Muscle of back (tissue), 11 donors: ENCODE results near the gene PRSS16. TPM values are rescaled to one million over a fixed set of nuclear protein-coding genes. Genes with fewer than 3 reads are reported as not detected.
A peak's percentile ranks its signal among the peaks of the same experiment; 100 is the strongest.
"Not testable (repeated sequence)": the region's sequence is repeated elsewhere in the genome, so short reads cannot be mapped to it uniquely, and the experiment has no call there.

ENCODE experiments used
- DNase-seq, 3 donors: peaks; one replicate each; pipeline versions ENCODE4 v3.0.0 to v3.0.0-alpha.2; 2013
- polyA plus RNA-seq, 10 donors: library from polyadenylated mRNA; unstranded; fragments of 120-200 nt; gene quantifications; one replicate each; pipeline ENCODE4 v1.2.1, GENCODE V29; 2013; ENCODE audit not compliant: insufficient read length in 10 of 10

The PRSS16 gene
- polyA plus RNA-seq, 10 donors = 0.08 to 2.2 (median 0.31) TPM; not detected in 2

DNA sequence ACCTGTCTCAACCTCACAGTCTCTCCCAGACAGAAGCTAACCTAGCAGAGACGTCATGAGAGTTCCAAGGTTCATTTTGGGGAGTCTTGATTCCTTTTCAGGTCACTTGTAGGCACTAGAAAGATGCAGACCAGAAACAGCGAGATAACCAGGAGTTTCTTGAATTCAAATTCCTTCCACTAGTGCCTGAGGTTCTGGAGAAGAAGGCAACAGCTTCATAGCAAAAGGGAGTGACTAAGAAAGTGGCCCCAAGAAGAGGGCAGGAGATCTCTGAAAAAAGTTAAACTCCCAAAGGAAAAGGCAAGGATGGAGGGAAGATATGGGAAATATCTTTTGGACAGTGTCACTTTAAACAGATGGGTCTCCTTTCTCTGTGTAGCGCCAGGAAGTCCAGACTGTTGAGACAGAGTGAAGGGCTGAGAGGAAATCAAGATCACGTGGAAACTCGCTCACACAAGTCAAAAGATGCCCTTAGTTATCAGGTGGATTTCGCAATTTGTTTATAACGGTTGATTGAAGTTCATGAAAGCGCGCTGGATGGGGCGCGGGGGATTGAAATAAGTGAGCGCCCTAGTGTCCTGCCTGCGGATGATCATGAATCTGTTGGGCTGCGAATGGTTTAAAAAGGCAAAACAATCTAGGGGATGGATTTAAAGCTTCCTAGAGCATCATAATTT is 4.8 kb upstream of the PRSS16 start:
- no peak for DNase-seq

DNA sequence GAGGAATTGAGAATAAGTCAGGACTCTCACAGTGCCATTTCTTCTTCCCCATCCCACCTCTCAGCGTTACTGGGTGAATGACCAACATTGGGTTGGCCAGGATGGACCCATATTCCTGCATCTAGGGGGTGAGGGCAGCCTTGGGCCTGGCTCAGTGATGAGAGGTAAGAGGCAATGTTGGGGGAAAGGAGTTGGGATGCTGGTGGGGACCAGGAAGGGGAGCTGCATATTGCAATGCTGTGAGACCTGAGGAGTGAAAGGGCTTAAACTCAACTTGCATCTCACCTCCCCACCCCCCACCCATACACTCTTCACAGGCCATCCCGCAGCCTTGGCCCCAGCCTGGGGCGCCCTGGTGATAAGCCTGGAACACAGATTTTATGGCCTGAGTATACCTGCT is 1.3 kb downstream of the PRSS16 start:
- no peak for DNase-seq

DNA sequence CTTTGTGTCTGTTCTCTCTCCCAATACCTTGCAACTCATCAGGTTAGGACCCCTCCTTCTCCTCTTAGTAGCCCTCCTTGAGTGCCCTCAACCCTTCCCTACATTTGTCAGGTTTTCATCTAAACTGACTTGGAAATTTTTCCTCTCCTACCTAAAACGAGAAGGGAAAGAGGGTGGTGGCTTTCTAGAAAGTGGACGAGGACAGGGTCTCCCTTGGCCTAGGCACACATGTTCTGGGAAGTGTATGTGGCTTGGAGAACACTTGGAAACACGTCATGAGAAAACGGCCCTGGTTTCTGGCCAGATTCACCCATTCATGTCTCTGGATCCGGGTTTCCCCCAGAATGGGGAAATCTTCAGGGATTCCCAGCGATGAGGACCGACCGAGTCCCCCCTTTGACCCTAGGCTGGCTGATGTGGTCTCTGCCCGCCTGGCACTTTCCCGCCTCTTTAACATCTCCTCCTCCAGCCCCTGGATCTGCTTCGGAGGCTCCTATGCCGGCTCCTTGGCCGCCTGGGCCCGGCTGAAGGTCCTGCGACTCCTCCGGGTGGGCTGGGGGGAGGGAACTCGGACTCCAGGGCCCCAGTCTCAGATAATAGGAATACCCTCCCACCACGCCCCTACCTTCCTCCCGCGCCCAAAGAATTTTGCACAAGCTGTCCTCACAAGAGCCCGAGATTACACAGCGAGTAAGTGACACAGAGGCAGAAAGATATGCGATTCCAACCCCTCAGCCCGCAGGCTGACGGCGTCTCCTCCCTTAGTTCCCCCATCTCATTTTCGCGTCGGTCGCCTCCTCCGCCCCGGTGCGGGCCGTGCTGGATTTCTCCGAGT is 3.0 kb downstream of the PRSS16 start:
- peak in 1 of 3 donors; percentile 5 for DNase-seq

DNA sequence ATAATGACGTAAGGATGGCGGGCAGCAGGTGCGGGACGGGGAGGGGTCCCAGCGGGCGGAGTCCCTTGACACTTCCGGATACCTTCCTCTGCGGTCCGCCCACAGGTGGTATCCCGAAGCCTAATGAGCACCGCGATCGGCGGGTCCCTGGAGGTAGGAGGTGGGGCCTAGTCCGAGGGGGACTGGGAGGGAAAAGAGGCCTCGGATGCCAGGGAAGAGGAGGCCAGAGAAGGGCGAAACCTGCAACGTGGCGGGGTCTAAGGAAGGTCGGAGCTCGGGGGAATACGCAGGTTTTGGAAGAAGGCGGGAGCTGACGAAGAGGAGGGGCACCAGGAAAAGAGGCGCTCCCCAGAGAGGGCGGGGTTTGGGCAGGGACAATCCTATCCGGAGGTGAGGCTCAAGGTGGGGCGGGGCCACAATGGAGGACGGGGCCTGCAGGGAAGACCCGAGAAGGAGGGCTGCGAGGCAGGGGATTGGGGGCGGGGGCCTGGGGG is 3.7 kb downstream of the PRSS16 start:
- DNase-seq = peak in 1 of 3 donors; percentile 33

DNA sequence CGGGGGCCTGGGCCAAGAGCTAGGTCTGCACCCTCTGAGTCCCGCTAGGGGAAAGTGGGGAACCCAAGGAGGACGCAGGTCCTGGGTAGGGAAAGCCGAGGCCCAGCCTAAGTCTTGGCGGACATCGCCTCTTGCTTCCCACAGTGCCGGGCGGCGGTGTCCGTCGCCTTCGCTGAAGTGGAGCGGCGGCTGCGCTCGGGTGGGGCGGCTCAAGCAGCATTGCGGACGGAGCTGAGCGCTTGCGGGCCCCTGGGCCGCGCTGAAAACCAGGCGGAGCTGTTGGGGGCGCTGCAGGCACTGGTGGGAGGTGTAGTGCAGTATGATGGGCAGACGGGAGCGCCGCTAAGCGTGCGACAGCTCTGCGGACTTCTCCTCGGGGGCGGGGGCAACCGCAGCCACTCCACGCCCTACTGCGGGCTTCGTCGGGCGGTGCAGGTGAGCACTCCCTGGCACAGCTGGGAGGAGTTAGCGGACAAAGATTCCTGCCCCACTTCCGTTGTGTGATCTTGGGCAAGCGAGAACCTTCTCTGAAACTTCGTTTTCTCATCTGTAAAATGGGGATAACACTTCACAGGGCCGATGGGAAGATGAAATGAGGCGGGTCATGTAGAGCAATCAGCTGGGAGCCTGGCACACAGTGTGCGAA is 4.2 kb downstream of the PRSS16 start:
- DNase-seq = peak in 1 of 3 donors; percentile 47

DNA sequence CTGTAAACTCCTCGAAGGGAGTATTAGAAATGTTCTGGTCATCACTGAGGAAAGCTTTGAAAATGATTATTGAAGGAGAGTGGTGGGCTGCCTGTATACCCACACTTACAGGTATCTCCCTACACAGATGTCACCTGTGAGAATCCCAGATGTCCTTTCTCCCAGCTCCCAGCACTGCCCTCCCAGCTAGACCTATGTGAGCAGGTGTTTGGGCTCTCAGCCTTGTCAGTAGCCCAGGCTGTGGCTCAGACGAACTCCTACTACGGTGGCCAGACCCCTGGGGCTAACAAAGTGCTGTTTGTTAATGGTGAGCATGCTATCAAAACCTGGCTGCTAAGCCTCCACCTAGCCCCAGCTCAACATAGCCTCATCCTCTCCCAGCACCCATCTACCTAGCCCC is 7.1 kb downstream of the PRSS16 start:
- DNase-seq = no peak

DNA sequence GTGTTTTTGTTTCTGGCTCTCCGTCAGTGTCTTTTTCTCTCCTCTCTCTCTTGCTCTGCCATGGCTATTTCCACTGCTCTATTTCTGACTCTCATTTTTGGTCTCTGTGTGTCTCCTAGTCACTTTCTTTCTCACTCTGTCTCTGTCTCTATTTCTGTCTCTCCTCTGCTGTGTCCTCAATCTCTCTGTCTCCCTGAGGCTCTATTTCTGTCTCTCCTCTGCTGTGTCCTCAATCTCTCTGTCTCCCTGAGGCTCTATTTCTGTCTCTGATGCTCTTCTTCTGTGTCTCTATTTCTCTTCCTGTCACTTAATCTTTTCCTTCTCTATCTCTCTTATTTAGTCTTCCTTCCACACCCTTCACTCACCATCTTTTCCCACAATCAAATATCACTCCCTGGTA is 8.4 kb downstream of the PRSS16 start:
- no peak for DNase-seq

DNA sequence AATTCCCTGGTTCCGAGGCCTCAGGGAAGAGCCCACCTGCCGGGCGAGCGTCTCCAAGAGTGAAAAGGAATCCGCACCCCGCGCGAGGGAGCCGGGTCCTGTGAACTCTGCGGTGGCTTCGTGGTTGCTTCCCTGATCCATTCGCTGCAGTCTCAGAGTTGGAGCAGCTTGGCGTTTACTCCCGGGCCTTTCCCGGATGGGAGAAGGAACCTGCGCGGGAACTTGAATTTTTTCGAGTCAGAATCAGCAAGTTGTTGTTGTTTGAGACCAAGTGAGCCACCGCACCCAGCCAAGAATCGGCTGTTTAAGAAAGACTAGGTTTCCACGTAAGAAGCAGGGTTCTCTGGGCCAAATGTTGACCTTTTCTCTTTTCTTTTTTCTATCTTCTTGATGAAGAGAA is 12.9 kb downstream of the PRSS16 start:
- no peak for DNase-seq

DNA sequence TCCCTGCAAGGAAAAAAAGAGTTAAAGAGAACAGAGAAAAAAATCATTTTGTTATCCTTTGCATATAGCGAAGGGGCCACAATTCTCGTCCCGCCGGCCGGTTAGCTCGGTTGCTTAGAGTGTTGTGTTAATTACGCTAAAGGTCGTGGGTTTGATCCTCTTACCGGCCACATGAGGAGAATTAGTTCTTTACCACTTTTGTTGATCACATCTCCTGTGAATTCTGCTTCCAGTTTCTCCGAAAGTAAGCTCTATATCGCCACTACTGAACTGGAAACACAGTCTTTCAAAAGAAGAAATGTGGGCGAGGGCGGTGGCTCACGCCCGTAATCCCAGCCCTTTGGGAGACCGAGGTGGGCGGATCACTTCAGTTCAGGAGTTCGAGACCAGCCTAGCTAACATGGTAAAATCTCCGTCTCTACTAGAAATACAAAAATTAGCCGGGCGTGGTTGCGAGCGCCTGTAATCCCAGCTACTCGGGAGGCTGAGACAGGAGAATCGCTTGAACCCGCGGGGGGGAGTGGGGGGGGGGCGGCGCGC is 13.4 kb downstream of the PRSS16 start:
- no peak for DNase-seq

DNA sequence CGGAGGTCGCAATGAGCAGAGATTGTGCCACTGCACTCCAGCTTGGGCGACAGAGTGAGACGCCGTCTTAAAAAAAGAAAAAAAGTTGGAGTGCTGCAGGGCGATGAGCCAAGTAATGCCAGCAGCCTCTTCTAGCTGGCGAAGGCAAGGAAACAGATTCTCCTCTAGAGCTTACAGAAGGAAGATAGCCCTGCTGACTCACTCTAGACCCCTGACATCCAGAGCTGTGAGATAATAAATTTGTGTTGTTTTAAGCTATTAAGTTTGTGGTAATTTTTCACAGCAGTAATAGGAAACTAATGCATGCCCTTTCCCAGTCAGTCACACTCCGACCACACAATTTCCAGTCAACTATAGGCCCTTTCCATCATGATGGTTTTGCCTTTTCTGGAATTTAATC is 16.4 kb downstream of the PRSS16 start:
- no peak for DNase-seq

DNA sequence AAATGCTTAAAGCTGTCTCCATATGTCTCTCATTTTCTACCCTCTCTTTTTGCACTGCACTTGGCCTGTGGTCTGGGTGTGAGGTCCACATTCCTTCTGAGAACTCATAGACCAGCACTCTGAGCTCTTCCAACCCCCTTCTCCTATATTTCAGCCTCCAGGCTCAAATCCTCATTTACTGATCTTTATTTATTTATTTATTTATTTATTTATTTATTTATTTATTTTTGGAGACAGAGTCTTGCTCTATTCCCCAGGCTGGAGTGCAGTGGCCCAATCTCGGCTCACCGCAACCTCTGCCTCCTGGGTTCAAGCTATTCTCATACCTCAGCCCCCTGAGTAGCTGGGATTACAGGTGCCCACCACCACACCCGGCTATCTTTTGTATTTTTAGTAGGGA is 19.5 kb downstream of the PRSS16 start:
- not testable (repeated sequence) for DNase-seq

DNA sequence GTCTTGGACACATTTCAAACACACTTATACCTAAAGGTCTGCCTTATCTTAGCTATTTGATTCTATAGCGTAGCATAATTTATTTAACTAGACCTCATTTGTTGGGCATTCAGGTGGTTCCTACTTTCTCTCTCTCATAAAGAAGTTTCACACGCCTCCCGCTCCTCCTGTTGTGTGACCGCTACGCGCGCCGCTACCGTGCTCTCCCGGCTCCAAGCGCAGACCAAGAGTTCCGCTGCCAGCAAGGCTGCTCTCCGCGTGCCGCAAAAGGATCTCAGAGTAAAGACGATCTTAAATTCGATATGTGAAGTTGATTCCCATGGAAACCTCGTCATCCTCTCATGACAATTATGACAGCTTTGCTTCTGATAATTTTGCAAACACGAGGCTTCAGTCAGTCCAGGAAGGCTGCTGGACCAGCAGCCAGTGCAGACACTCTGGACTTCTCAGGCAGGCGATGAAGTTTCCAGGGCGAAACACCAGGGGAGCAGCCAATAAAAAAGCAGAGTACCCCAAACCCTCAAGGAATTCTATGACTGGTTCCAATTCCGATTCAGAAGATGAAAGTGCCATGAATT is 20.4 kb downstream of the PRSS16 start:
- DNase-seq = no peak

DNA sequence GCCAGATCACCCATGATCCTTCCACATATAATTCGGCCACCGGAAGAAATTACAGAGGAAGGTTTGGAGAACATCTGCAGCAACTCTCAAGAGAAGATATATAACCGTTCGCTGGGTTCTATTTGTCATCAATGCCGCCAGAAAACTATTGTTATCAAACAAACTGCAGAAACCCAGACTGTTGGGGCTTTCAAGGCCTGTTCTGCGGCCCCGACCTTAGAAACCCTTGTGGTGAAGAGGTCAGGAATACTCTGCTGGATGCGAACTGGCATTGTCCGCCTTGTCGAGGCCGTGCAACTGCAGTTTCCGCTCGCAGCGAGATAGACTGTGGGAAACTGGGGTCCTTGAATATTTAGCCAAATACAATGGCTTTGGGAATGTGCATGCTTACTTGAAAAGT is 21.3 kb downstream of the PRSS16 start:
- DNase-seq = no peak

DNA sequence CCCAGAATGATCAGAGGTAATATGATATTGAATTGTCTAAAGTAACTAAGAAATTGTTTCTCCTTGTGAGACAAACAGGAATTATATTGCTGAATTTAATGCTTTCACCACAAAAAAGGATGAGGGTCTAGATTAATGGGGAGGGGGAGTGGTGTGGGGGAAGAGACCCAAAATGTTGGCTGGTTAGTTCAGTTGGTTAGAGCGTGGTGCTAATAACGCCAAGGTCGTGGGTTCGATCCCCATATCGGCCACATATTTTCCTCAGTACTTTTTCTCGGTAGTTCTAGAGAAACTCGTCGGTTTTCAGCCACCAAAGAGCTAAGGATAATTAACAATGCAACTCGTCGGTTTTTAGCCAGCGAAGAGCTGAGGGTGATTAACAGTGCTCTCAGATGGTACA is 26.3 kb downstream of the PRSS16 start:
- no peak for DNase-seq

DNA sequence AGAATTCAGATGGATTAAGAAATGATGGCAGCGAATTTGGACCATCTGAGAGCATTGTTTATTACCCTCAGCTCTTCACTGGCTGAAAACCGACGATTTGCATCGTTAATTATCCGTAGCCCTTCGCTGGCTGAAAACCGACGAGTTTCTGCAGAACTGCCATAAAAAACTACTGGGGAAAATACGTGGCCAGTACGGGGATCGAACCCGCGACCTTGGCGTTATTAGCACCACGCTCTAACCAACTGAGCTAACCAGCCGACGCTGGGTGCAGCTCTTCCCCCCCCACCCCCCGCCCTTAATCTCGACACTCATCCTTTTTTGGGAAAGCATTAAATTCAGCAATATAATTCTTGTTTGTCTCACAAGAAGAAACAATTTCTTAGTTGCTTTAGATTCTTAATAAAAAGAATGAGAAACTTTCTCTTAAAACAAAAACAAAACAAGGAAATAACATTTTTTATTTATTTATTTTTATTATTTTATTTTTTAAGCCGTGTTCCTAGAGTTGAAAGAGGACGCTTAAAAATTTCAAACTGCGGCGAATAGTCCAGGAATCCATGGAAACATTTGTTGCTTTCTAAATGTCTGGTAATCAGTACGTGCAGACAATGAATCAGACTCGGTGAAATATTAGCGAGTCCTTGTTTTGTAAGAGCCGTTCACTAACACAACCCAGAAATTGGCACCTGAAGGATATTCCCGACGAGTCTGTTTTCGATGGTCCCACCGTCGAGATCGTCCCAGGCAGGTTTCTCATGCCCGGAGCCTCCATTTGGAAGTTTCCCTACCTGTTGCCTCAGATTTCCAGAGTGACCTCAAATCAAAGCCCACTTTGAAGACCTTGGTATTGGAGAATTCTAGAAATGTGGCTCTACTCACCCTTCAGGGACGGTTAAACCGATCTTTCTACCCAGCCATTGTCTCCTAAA is 27.8 kb downstream of the PRSS16 start:
- no peak for DNase-seq

DNA sequence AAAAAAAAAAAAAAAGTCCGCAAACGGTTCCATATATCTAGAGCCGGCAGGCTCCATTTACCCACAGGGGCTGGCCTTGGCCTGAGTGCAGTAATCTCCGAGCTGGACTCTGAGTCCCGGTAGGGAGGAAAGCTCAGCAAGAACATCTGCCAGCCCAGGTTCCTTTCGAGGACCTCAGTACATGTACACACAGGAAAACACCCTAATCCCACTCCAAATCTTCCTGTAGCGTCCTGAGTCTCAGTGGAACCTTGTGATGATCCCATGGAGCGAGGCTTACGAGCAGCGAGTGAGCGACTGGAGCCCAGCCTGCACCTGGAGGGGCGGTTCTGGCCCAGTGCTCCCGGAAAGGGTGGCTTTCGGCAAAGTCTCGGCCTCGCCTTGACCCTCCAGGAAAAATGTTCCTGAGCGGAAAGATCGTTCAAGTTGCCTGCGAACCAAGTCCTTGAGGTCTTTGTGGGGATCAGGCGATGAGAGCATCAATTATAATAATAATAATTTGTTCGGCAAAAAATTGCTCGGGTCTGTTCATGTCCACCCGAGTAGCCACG is 32.1 kb downstream of the PRSS16 start:
- DNase-seq = peak in 1 of 3 donors; percentile 8

DNA sequence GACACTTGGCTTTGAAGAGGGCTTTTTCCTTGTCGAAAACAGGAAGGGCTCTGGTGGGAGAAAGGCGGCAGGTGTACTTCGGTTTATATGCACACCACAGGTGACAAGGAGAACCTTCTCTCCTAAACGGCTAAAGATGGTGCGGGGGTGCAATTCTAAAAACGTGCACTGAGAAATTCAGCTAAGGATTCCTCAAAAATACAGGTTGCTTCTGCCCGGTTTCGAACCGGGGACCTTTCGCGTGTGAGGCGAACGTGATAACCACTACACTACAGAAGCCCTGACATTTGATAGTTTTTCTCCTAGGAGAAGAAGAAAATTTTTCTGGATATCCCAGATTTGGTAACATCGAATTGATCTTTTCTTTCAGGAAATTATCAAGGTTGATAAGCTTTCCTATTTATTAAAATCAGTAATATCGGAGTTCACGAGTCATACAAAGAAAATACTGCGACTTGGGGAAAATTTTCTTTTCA is 32.6 kb downstream of the PRSS16 start:
- peak in 1 of 3 donors; percentile 44 for DNase-seq

DNA sequence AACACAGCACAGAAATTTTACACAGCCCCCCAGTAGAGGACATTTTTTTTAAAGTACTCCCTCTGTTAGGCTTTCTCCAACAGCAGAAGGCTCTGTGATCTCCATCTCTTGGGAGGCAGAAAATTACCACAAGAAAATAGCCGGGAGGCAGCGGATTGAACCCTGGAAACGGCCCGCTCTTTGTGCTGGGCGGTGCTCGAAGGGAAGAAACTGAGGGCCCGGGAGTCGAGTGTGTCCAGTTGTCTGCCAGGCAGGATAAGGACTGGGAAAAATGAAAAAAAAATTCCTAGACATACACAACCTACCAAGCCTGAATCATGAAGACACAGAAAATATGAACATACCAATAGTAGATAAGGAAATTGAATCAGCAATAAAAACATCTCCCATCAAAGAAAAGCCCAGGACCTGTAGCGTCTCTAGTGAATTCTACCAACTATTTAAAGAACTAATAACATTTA is 33.1 kb downstream of the PRSS16 start:
- no peak for DNase-seq

DNA sequence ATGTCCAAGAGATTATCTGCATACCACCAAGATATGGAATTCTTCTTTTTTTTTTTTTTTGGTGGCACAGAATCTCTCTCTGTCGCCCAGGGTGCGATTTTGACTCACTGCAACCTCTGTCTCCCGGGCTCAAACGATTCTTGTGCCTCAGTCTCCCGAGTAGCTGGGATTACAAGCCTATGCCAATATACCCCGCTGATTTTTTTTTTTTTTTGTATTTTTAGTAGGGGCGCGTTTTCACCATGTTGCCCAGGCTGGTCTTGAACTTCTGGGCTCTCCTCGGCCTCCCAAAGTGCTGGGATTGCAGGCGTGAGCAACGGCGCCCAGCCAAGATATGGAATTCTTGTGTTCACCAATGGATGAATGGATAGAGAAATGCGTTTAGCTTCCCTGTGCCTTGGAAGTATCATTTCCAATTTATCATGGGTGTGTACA is 33.6 kb downstream of the PRSS16 start:
- no peak for DNase-seq

DNA sequence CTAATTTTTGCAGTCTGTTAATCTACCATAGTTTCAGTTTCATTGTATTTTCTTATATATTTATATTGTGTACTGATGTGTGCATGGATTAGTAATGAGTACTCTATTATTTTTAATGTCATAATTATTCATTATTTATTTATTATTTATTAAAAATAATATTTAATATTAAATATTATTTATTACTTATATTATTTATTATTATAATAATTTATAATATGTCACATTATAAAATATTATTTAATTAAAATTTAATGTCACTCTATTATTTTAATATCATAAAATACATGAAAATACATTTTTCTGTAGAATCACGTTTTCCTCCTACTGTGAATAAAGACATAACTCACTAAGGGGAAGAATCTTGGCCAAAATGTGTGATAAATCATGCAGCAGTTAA is 34.1 kb downstream of the PRSS16 start:
- DNase-seq = no peak
